NCI-H146 treated with DMSO at 0.1 percent for 48 hours (cell line): ENCODE results near the gene ZNF69.

Source experiments
- DNase-seq: peaks from one replicate; lab custom pipeline; 2025; ENCODE audit not compliant: unreplicated experiment; lab: John Stamatoyannopoulos, UW

The ZNF69 gene

DNA sequence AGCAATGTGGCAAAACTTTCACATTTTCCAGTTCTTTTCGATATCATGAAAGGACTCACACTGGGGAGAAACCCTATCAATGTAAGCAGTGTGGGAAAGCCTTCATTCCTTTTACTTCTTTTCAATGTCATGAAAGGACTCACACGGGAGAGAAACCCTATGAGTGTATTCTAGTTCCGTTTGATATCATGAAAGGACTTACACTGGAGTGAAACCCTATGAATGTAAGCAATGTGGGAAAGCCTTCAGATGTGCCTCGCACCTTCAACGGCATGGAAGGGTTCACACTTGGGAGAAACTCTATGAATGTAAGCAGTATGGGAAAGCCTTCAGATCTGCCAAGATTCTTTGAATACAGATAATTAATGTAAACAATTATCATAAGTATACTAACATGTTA, 62.7 kb downstream of the ZNF69 start:
- no peak for DNase-seq
